ENCODE results near the gene C6orf141. TPM values are rescaled to one million over a fixed set of nuclear protein-coding genes. Genes with fewer than 3 reads are reported as not detected.

C6orf141 gene
- total RNA-seq, 1 experiment from 2014 or later = 11.7 TPM

GRCh38 chr6:49515485-49516146 lies 34.9 kb upstream of the C6orf141 start:
- ChIA-PET CTCF (no interaction called here), POLR2A (ENCODE audit: low non-redundant PET) (no interaction called here)
- Histone ChIP-seq H3K27me3 (replicated peaks; ENCODE audit: insufficient read depth, low read depth, low read length, poor library complexity) (peaks cover 3% of the 10 kb centered on the region), H3K9me3 (ENCODE audit: low read depth, low read length, poor library complexity, severe bottlenecking) (no peaks in the 10 kb centered on the region), H3K4me1 (ENCODE audit: insufficient read depth, low read length, poor library complexity, severe bottlenecking) (no peaks in the 10 kb centered on the region), H3K4me3 (ENCODE audit: low read depth, low read length, poor library complexity, severe bottlenecking) (no peak overlapping the region), H3K36me3 (ENCODE audit: insufficient read depth, low read length, poor library complexity, severe bottlenecking) (no peaks in the 10 kb centered on the region), H3K27ac (ENCODE audit: low read depth, low read length, poor library complexity, severe bottlenecking) (no peak overlapping the region)
- no TSS peak for BruUV-seq (replicated peaks)
- no peak for TF ChIP-seq CTCF (conservative IDR thresholded peaks at IDR 0.05; ENCODE audit: low read depth, low read length)
- TF ChIP-seq EZH2 (IDR thresholded peaks at IDR 0.05; ENCODE audit: borderline replicate concordance, low read depth, low read length, poor library complexity, severe bottlenecking) = no peak
- intact Hi-C loops (cut with micrococcal nuclease; ENCODE audit: unreplicated experiment) = no loop called here
- no peak for DNase-seq (ENCODE audit: low spot score)

GRCh38 chr6:49516147-49516505 lies 34.3 kb upstream of the C6orf141 start:
- no peaks in the 10 kb centered on the region for H3K9me3 ChIP-seq (ENCODE audit: low read depth, low read length, poor library complexity, severe bottlenecking)
- DNase-seq (ENCODE audit: low spot score) = no peak
- ChIA-PET CTCF (no interaction called here), POLR2A (ENCODE audit: low non-redundant PET) (no interaction called here)
- intact Hi-C loops (cut with micrococcal nuclease; ENCODE audit: unreplicated experiment) = no loop called here
- H3K27ac ChIP-seq (ENCODE audit: low read depth, low read length, poor library complexity, severe bottlenecking) = no peak overlapping the region
- no peaks in the 10 kb centered on the region for H3K36me3 ChIP-seq (ENCODE audit: insufficient read depth, low read length, poor library complexity, severe bottlenecking)
- H3K27me3 ChIP-seq (replicated peaks; ENCODE audit: insufficient read depth, low read depth, low read length, poor library complexity) = peaks cover 3% of the 10 kb centered on the region
- H3K4me1 ChIP-seq (ENCODE audit: insufficient read depth, low read length, poor library complexity, severe bottlenecking) = no peaks in the 10 kb centered on the region
- no peak for TF ChIP-seq EZH2 (IDR thresholded peaks at IDR 0.05; ENCODE audit: borderline replicate concordance, low read depth, low read length, poor library complexity, severe bottlenecking)
- no peak for TF ChIP-seq CTCF (conservative IDR thresholded peaks at IDR 0.05; ENCODE audit: low read depth, low read length)
- no TSS peak for BruUV-seq (replicated peaks)
- H3K4me3 ChIP-seq (ENCODE audit: low read depth, low read length, poor library complexity, severe bottlenecking) = no peak overlapping the region

GRCh38 chr6:49517919-49518318 lies 32.5 kb upstream of the C6orf141 start:
- TF ChIP-seq EZH2 (IDR thresholded peaks at IDR 0.05; ENCODE audit: borderline replicate concordance, low read depth, low read length, poor library complexity, severe bottlenecking) (no peak), CTCF (conservative IDR thresholded peaks at IDR 0.05; ENCODE audit: low read depth, low read length) (no peak)
- intact Hi-C loops (cut with micrococcal nuclease; ENCODE audit: unreplicated experiment) = no loop called here
- H3K36me3 ChIP-seq (ENCODE audit: insufficient read depth, low read length, poor library complexity, severe bottlenecking) = no peaks in the 10 kb centered on the region
- DNase-seq (ENCODE audit: low spot score) = no peak
- no TSS peak for BruUV-seq (replicated peaks)
- ChIA-PET CTCF (no interaction called here), POLR2A (ENCODE audit: low non-redundant PET) (no interaction called here)
- H3K4me3 ChIP-seq (ENCODE audit: low read depth, low read length, poor library complexity, severe bottlenecking) = no peak overlapping the region
- H3K27me3 ChIP-seq (replicated peaks; ENCODE audit: insufficient read depth, low read depth, low read length, poor library complexity) = no peaks in the 10 kb centered on the region
- H3K9me3 ChIP-seq (ENCODE audit: low read depth, low read length, poor library complexity, severe bottlenecking) = no peaks in the 10 kb centered on the region
- H3K27ac ChIP-seq (ENCODE audit: low read depth, low read length, poor library complexity, severe bottlenecking) = no peak overlapping the region
- H3K4me1 ChIP-seq (ENCODE audit: insufficient read depth, low read length, poor library complexity, severe bottlenecking) = no peaks in the 10 kb centered on the region

Data from A673 (cell line).